HG03196 (cell line): Measurements from ENCODE around the gene SLC15A1.

Experiments used
- ATAC-seq: cut with Tn5 transposase; IDR thresholded peaks from one replicate; pipeline ENCODE4 v1.9.1; 2021; ENCODE audit not compliant: unreplicated experiment

The SLC15A1 gene

GRCh38 chr13:98752467-98753290, at the start of gene SLC15A1:
Gene SLC15A1, minus strand, starts transcription at chr13:98752672. Its CDS starts 74 bp downstream, at chr13:98752598.
- no peak for ATAC-seq

- ATAC-seq = no peak
Observed at GRCh38 chr13:98801626-98802418, 49.4 kb upstream of the SLC15A1 start.

GRCh38 chr13:98800078-98800477, 47.6 kb upstream of the SLC15A1 start:
- no peak for ATAC-seq

- ATAC-seq = no peak
Observed at GRCh38 chr13:98798849-98799645, 46.6 kb upstream of the SLC15A1 start.

GRCh38 chr13:98797456-98797855, 45.0 kb upstream of the SLC15A1 start:
- ATAC-seq = no peak

- no peak for ATAC-seq
Observed at GRCh38 chr13:98796798-98797197, 44.3 kb upstream of the SLC15A1 start.

GRCh38 chr13:98796191-98796590, 43.7 kb upstream of the SLC15A1 start:
- no peak for ATAC-seq

- ATAC-seq = no peak
Observed at GRCh38 chr13:98795220-98795619, 42.7 kb upstream of the SLC15A1 start.

GRCh38 chr13:98794498-98794897, 42.0 kb upstream of the SLC15A1 start:
- ATAC-seq = no peak

GRCh38 chr13:98792785-98793495, 40.5 kb upstream of the SLC15A1 start:
- ATAC-seq = no peak

- ATAC-seq = no peak
Observed at GRCh38 chr13:98792321-98792720, 39.8 kb upstream of the SLC15A1 start.

- no peak for ATAC-seq
Observed at GRCh38 chr13:98791611-98792010, 39.1 kb upstream of the SLC15A1 start.

GRCh38 chr13:98787996-98788395, 35.5 kb upstream of the SLC15A1 start:
- no peak for ATAC-seq

- ATAC-seq = no peak
Observed at GRCh38 chr13:98787173-98787572, 34.7 kb upstream of the SLC15A1 start.

- no peak for ATAC-seq
Observed at GRCh38 chr13:98786023-98786422, 33.6 kb upstream of the SLC15A1 start.

GRCh38 chr13:98785405-98785804, 32.9 kb upstream of the SLC15A1 start:
- no peak for ATAC-seq

GRCh38 chr13:98784666-98785065, 32.2 kb upstream of the SLC15A1 start:
- no peak for ATAC-seq

GRCh38 chr13:98783856-98784478, 31.5 kb upstream of the SLC15A1 start:
- no peak for ATAC-seq

GRCh38 chr13:98782654-98783053, 30.2 kb upstream of the SLC15A1 start:
- ATAC-seq = no peak

- no peak for ATAC-seq
Observed at GRCh38 chr13:98781905-98782304, 29.4 kb upstream of the SLC15A1 start.
